CD4-positive, alpha-beta T cell (primary cell): ENCODE measurements around the gene MAP3K14. TPM values are rescaled to one million over a fixed set of nuclear protein-coding genes. Genes with fewer than 3 reads are reported as not detected.

Experiments used
- ATAC-seq: fragments of 200-7000 bp; cut with Tn5 transposase; one replicate; pipeline ENCODE4 v1.10.0; 2022; ENCODE audit warnings: mild to moderate bottlenecking; ENCODE audit not compliant: poor library complexity
- CTCF ChIA-PET: fragments of 350-600 bp; sonication (Branson Sonifier 250); formaldehyde crosslinking; loops from one replicate; lab custom pipeline; 2021; ENCODE audit warnings: antibody characterized with exemption, inconsistent platforms; lab: Charles Lee
- POLR2A ChIA-PET: fragments of 350-600 bp; sonication (Branson Sonifier 250); formaldehyde crosslinking; loops from one replicate; lab custom pipeline; 2021; ENCODE audit warnings: antibody characterized with exemption, inconsistent platforms; lab: Charles Lee
- DNase-seq, 14 experiments: peaks; one replicate each; pipeline ENCODE4 v3.0.0-alpha.2; 2013 to 2020; ENCODE audit warnings: mixed read lengths in 2 of 14
- H3K27ac ChIP-seq, 2 donors: one replicate each; pipeline versions ENCODE4 v1.5.1 to v1.7.0; 2013; ENCODE audit warnings: low read length in 2 of 2, low read depth in 1 of 2, mild to moderate bottlenecking in 1 of 2
- H3K27me3 ChIP-seq, 2 experiments: 1 replicate in 1 of 2; 2 replicates in 1 of 2; pipeline versions ENCODE4 v1.6.1 to v1.7.0; 2013; ENCODE audit warnings: low read length in 2 of 2, control low read depth in 1 of 2, mild to moderate bottlenecking in 1 of 2, moderate library complexity in 1 of 2; ENCODE audit not compliant: insufficient read depth in 2 of 2, control insufficient read depth in 1 of 2
- H3K36me3 ChIP-seq: one replicate; pipeline ENCODE4 v1.6.1; 2013; ENCODE audit warnings: low read length, control low read depth; ENCODE audit not compliant: insufficient read depth
- H3K4me1 ChIP-seq: one replicate; pipeline ENCODE4 v1.6.1; 2013; ENCODE audit warnings: low read length, control low read depth; ENCODE audit not compliant: insufficient read depth
- H3K4me3 ChIP-seq: one replicate; pipeline ENCODE4 v1.5.1; 2013; ENCODE audit warnings: mild to moderate bottlenecking, low read length, moderate library complexity
- H3K9me3 ChIP-seq, 2 experiments: 1 replicate in 1 of 2; 2 replicates in 1 of 2; pipeline versions ENCODE4 v1.6.1 to v1.7.0; 2013; ENCODE audit warnings: low read length in 2 of 2, mild to moderate bottlenecking in 2 of 2, control low read depth in 1 of 2, moderate library complexity in 1 of 2; ENCODE audit not compliant: control insufficient read depth in 1 of 2, insufficient read depth in 1 of 2
- H3K27ac Mint-ChIP-seq: one replicate; pipeline ENCODE4 v1.8.0; 2020; ENCODE audit warnings: mixed read lengths
- H3K27me3 Mint-ChIP-seq: one replicate; pipeline ENCODE4 v1.8.0; 2021; ENCODE audit warnings: mixed read lengths
- H3K36me3 Mint-ChIP-seq: one replicate; pipeline ENCODE4 v1.8.0; 2021; ENCODE audit warnings: low read depth, mixed read lengths
- H3K4me1 Mint-ChIP-seq: one replicate; pipeline ENCODE4 v1.8.0; 2021; ENCODE audit warnings: low read depth, mixed read lengths
- H3K4me3 Mint-ChIP-seq: one replicate; pipeline ENCODE4 v1.8.0; 2020; ENCODE audit warnings: mild to moderate bottlenecking, mixed read lengths
- H3K9me3 Mint-ChIP-seq: one replicate; pipeline ENCODE4 v1.8.0; 2020; ENCODE audit warnings: mixed read lengths
- CTCF ChIP-seq: fragments of 200-600 bp; IDR thresholded peaks from one replicate; pipeline ENCODE4 v1.8.0; 2022; ENCODE audit warnings: antibody characterized with exemption, mild to moderate bottlenecking
- intact Hi-C, 2 experiments: fragments of 100-400 bp; cut with DNase I in 1 of 2; cut with micrococcal nuclease in 1 of 2; formaldehyde crosslinking; loops; one replicate each; pipeline versions ENCODE4 v1.15.1 to v1.9.0; 2023 to 2025; cut with DNase I, micrococcal nuclease
- total RNA-seq, 174 experiments: library from RNA in 2 of 174; stranded (reverse) in 2 of 174; gene quantifications; one replicate each; pipeline ENCODE4 v1.2.3 and lab custom pipeline; 2021 to 2026

The MAP3K14 gene
- total RNA-seq, 2 experiments from 2014 or later: 41.4 to 46.5 TPM

GRCh38 chr17:45301674-45302073 is 15.1 kb downstream of the MAP3K14 start:
- Histone ChIP-seq H3K9me3 (no peaks in the 10 kb centered on the region), H3K36me3 (peaks cover 17% of the 10 kb centered on the region), H3K4me1 (peaks cover 74% of the 10 kb centered on the region), H3K27me3 (no peaks in the 10 kb centered on the region), H3K27ac (no peak overlapping the region), H3K4me3 (no peak overlapping the region)
- Mint-ChIP-seq H3K4me3 (no peak overlapping the region), H3K36me3 (peaks cover 27% of the 10 kb centered on the region), H3K27me3 (no peaks in the 10 kb centered on the region), H3K4me1 (peaks cover 73% of the 10 kb centered on the region), H3K9me3 (no peaks in the 10 kb centered on the region), H3K27ac (no peak overlapping the region)
- TF ChIP-seq CTCF: no peak
- ChIA-PET CTCF (interaction anchor here (0.7 to 3.2 kb wide), 4 partner anchors 14 to 104 kb away, joined by 3 to 11 read pairs (median 4); partner anchors contain the start of gene MAP3K14), POLR2A (interaction anchor here (0.9 to 3.0 kb wide), 3 partner anchors 10 to 75 kb away, joined by 3 to 36 read pairs (median 15); partner anchors contain the start of gene MAP3K14)
- ATAC-seq: no peak
- no peak for DNase-seq
- intact Hi-C loops: no loop called here

DNA sequence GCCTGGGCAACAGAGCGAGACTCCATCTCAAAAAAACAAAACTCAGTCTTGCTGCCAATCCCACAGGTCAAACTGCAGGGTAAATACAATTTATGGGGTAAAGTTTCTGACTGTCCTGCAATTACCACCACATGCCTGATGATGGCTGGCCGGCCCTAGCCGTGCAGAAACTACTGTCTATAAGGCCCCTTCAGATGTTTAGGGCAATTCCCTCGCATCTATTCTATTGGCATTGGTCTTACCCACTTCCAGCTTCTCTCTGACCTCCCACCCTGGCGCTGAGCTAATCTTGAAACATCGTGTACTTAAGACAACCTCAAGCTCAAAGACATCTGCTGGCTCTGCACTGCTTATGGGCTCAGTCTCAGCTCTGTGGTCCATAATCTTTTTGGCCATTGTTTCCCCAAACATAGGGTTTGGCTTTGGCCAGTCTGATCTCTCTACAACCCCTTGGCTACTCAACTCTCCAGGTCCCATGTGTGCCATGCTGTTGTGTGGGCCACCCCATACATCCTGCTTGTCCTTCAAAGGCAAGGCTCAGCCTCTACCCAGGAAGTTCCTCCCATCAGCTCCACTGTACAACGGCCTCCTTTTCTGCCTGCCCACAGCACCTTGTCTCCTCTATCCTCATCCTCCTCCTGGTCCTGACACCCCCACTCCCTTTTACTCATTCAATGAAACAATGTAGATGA is 16.6 kb downstream of the MAP3K14 start:
- Histone ChIP-seq H3K36me3 (peaks cover 14% of the 10 kb centered on the region), H3K27me3 (no peaks in the 10 kb centered on the region), H3K4me1 (peaks cover 75% of the 10 kb centered on the region), H3K9me3 (no peaks in the 10 kb centered on the region), H3K27ac (no peak overlapping the region), H3K4me3 (no peak overlapping the region)
- Mint-ChIP-seq H3K9me3 (no peaks in the 10 kb centered on the region), H3K36me3 (peaks cover 30% of the 10 kb centered on the region), H3K27ac (peak overlapping the region; percentile 12), H3K4me1 (peaks cover 75% of the 10 kb centered on the region), H3K27me3 (no peaks in the 10 kb centered on the region), H3K4me3 (no peak overlapping the region)
- ChIA-PET CTCF (interaction anchor here (1.5 kb wide), 1 partner anchor 23 kb away, joined by 4 read pairs; no protein-coding TSS in a partner anchor), POLR2A (interaction anchor here (1.2 kb wide), 1 partner anchor 17 kb away, joined by 5 read pairs; the partner anchor contains the start of gene MAP3K14)
- ATAC-seq: no peak
- no peak for TF ChIP-seq CTCF
- peak in 1 of 14 experiments; percentile 31 for DNase-seq
- intact Hi-C loops: no loop called here

DNA sequence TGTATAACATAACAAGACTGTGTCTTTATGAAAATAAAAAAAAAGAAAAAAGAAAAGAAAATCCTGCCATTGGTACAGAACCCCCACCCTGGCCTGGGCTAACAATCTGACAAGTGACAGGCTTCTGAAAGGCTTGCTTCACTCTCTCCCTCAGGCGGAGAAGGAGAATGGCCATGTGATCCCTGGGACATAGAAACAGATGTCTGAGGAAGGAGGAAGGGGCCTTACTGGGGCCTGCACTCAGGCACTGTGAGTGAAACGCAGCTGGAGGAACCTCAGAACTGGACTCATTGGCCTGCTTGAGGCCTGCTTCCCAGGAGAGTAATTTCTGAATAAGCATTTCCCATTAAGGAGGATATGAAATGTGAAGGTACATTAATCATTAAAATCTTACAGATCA is 17.5 kb downstream of the MAP3K14 start:
- ChIA-PET CTCF (interaction anchor here (1.5 kb wide), 1 partner anchor 22 kb away, joined by 4 read pairs; no protein-coding TSS in a partner anchor), POLR2A (no interaction called here)
- Histone ChIP-seq H3K4me1 (peaks cover 80% of the 10 kb centered on the region), H3K36me3 (peaks cover 19% of the 10 kb centered on the region), H3K9me3 (no peaks in the 10 kb centered on the region), H3K4me3 (no peak overlapping the region), H3K27ac (no peak overlapping the region), H3K27me3 (no peaks in the 10 kb centered on the region)
- Mint-ChIP-seq H3K36me3 (peaks cover 28% of the 10 kb centered on the region), H3K27ac (peak overlapping the region; percentile 72), H3K4me3 (no peak overlapping the region), H3K9me3 (no peaks in the 10 kb centered on the region), H3K27me3 (no peaks in the 10 kb centered on the region), H3K4me1 (peaks cover 77% of the 10 kb centered on the region)
- intact Hi-C loops: no loop called here
- no peak for ATAC-seq
- TF ChIP-seq CTCF: no peak
- DNase-seq: no peak
